Spleen (tissue), 7 donors: ENCODE measurements around the gene AMZ2.

Source experiments
- CTCF ChIP-seq, 11 experiments: fragments of 200-600 bp in 7 of 11; fragments of 450-650 bp in 4 of 11; sonication (generic) in 4 of 11; IDR thresholded peaks in 8 of 11; conservative IDR thresholded peaks in 3 of 11; 1 replicate in 7 of 11; 2 replicates in 4 of 11; pipeline versions ENCODE4 v1.4.0 to v1.8.0; 2016 to 2021; ENCODE audit warnings: antibody characterized with exemption in 11 of 11, inconsistent platforms in 4 of 11, mild to moderate bottlenecking in 1 of 11
- POLR2A ChIP-seq, 3 donors: fragments of 450-650 bp; IDR thresholded peaks; one replicate each; pipeline ENCODE4 v1.5.1; 2017; ENCODE audit warnings: antibody characterized with exemption in 3 of 3, mild to moderate bottlenecking in 1 of 3
- POLR2AphosphoS5 ChIP-seq, 3 donors: sonication (generic); formaldehyde crosslinking; IDR thresholded peaks; one replicate each; pipeline ENCODE4 v1.5.1; 2017; ENCODE audit warnings: antibody characterized with exemption in 3 of 3
- donor health status: DM: no; HTN: no; CAD: no; lungs with moderate emphysema.
- donor health status: DM: no; HTN: no; CAD: no.
- donor health status: DM: no; HTN: no; CAD: no.

- TF ChIP-seq CTCF (IDR thresholded peaks at IDR 0.05 in 8 of 11, conservative IDR thresholded peaks at IDR 0.05 in 3 of 11) (no peak), POLR2AphosphoS5 (IDR thresholded peaks at IDR 0.05) (no peak), POLR2A (IDR thresholded peaks at IDR 0.05) (no peak)
Observed at GRCh38 chr17:68302666-68303065, 54.8 kb downstream of the AMZ2 start.
